ENCODE measurements around the gene PTPRG.

DNA sequence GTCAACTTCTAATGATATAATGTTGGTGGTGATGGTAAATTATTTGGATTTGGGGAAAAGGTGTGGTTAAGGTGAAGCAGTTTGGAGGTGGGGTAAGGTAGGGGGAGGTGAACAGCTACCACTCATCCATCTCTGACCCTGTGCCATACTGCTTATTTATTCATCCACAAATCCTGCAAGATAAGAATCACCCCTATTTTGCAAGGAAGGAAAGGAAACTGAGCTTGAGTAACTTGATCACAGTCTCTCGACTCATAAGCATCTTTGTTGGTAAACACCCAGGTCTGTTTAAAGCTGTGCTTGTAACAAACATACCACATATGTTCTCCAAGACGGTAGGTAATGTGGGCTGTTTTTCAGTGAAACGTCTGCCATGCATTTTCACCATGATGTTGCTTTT, 67.3 kb downstream of the PTPRG start:
- TF ChIP-seq, protein P1, sequence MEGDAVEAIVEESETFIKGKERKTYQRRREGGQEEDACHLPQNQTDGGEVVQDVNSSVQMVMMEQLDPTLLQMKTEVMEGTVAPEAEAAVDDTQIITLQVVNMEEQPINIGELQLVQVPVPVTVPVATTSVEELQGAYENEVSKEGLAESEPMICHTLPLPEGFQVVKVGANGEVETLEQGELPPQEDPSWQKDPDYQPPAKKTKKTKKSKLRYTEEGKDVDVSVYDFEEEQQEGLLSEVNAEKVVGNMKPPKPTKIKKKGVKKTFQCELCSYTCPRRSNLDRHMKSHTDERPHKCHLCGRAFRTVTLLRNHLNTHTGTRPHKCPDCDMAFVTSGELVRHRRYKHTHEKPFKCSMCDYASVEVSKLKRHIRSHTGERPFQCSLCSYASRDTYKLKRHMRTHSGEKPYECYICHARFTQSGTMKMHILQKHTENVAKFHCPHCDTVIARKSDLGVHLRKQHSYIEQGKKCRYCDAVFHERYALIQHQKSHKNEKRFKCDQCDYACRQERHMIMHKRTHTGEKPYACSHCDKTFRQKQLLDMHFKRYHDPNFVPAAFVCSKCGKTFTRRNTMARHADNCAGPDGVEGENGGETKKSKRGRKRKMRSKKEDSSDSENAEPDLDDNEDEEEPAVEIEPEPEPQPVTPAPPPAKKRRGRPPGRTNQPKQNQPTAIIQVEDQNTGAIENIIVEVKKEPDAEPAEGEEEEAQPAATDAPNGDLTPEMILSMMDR (IDR thresholded peaks at IDR 0.05; ENCODE audit: low read depth, low read length), result no peak
- no peak for TF ChIP-seq EZH2phosphoT487 (IDR thresholded peaks at IDR 0.05; ENCODE audit: low read depth)

All from OCI-LY3 (cell line).